Natural killer cell (primary cell): Measurements from ENCODE around the gene SOX13. TPM values are rescaled to one million over a fixed set of nuclear protein-coding genes. Genes with fewer than 3 reads are reported as not detected.
A peak's percentile ranks its signal among the peaks of the same experiment; 100 is the strongest.
"Not testable (repeated sequence)": the region's sequence is repeated elsewhere in the genome, so short reads cannot be mapped to it uniquely, and the experiment has no call there.

Experiments
- ATAC-seq, 3 donors: fragments of 150-1000 bp in 2 of 3; fragments of 200-7000 bp in 1 of 3; cut with Tn5 transposase; 1 replicate in 1 of 3; 2 replicates in 2 of 3; pipeline ENCODE4 v1.10.0; 2021; ENCODE audit warnings: mild to moderate bottlenecking in 2 of 3, moderate library complexity in 2 of 3
- DNase-seq, 2 donors: peaks; one replicate each; pipeline versions ENCODE4 v3.0.0 to v3.0.0-alpha.2; 2013 to 2021; ENCODE audit warnings: mixed read lengths in 1 of 2
- H3K27ac ChIP-seq: one replicate; pipeline ENCODE4 v1.5.1; 2013; ENCODE audit warnings: mild to moderate bottlenecking, low read length
- H3K27me3 ChIP-seq: one replicate; pipeline ENCODE4 v1.6.1; 2013; ENCODE audit warnings: low read length; ENCODE audit not compliant: control insufficient read depth, insufficient read depth
- H3K36me3 ChIP-seq: one replicate; pipeline ENCODE4 v1.6.1; 2013; ENCODE audit warnings: low read length; ENCODE audit not compliant: control insufficient read depth, insufficient read depth
- H3K4me1 ChIP-seq: one replicate; pipeline ENCODE4 v1.6.1; 2013; ENCODE audit warnings: low read length; ENCODE audit not compliant: control insufficient read depth, insufficient read depth
- H3K4me3 ChIP-seq: one replicate; pipeline ENCODE4 v1.5.1; 2013; ENCODE audit warnings: low read length
- H3K9me3 ChIP-seq: one replicate; pipeline ENCODE4 v1.6.1; 2013; ENCODE audit warnings: low read length; ENCODE audit not compliant: control insufficient read depth, insufficient read depth
- H3K27ac Mint-ChIP-seq, 2 donors: one replicate each; pipeline ENCODE4 v1.8.0; 2022; ENCODE audit warnings: mild to moderate bottlenecking in 2 of 2, mixed read lengths in 2 of 2, moderate library complexity in 1 of 2
- H3K27me3 Mint-ChIP-seq, 2 donors: one replicate each; pipeline ENCODE4 v1.8.0; 2022; ENCODE audit warnings: low read depth in 2 of 2, mixed read lengths in 2 of 2
- H3K36me3 Mint-ChIP-seq: one replicate; pipeline ENCODE4 v1.8.0; 2022; ENCODE audit warnings: mixed read lengths
- H3K4me1 Mint-ChIP-seq, 2 donors: one replicate each; pipeline ENCODE4 v1.8.0; 2022; ENCODE audit warnings: mixed read lengths in 2 of 2
- H3K4me3 Mint-ChIP-seq: one replicate; pipeline ENCODE4 v1.8.0; 2022; ENCODE audit warnings: mild to moderate bottlenecking, moderate library complexity, mixed read lengths
- H3K9me3 Mint-ChIP-seq, 2 donors: one replicate each; pipeline ENCODE4 v1.8.0; 2022; ENCODE audit warnings: mixed read lengths in 2 of 2
- CTCF ChIP-seq: fragments of 200-600 bp; IDR thresholded peaks from one replicate; pipeline ENCODE4 v1.8.0; 2022; ENCODE audit warnings: antibody characterized with exemption
- WGBS: methylation state at CpG from one replicate; pipeline ENCODE4 v1.1.7; 2013; ENCODE audit warnings: missing lambda C conversion rate; ENCODE audit not compliant: insufficient coverage; 5-methylcytosine and 5-hydroxymethylcytosine counted together
- intact Hi-C: fragments of 100-400 bp; cut with micrococcal nuclease; formaldehyde crosslinking; loops from one replicate; pipeline ENCODE4 v1.14.2; 2022
- total RNA-seq, 4 donors: library from RNA; stranded (reverse); fragments of 120-200 nt in 1 of 4; gene quantifications; one replicate each; pipeline versions ENCODE4 v1.2.3 to v1.2.4, GENCODE V29; 2013 to 2022

The SOX13 gene
- total RNA-seq, 3 donors from 2014 or later (not counting 1 experiment from before 2014, with no cell fraction given): 27.3 to 44.7 (median 41.4) TPM

GRCh38 chr1:204088596-204088995 lies 15.7 kb downstream of the SOX13 start:
- Mint-ChIP-seq H3K27ac (peak overlapping the region; percentile 59 to 70), H3K4me3 (no peak overlapping the region), H3K4me1 (peaks cover 54 to 62% of the 10 kb centered on the region in 2 donors), H3K27me3 (no peaks in the 10 kb centered on the region), H3K9me3 (no peaks in the 10 kb centered on the region), H3K36me3 (no peaks in the 10 kb centered on the region)
- Histone ChIP-seq H3K27me3 (no peaks in the 10 kb centered on the region), H3K9me3 (no peaks in the 10 kb centered on the region), H3K27ac (no peak overlapping the region), H3K4me3 (no peak overlapping the region), H3K36me3 (no peaks in the 10 kb centered on the region), H3K4me1 (peaks cover 47% of the 10 kb centered on the region)
- intact Hi-C loops: no loop called here
- no peak for DNase-seq
- no peak for TF ChIP-seq CTCF
- WGBS: 77% methylated on average over 7 of the region's 8 CpGs
- no peak for ATAC-seq

DNA sequence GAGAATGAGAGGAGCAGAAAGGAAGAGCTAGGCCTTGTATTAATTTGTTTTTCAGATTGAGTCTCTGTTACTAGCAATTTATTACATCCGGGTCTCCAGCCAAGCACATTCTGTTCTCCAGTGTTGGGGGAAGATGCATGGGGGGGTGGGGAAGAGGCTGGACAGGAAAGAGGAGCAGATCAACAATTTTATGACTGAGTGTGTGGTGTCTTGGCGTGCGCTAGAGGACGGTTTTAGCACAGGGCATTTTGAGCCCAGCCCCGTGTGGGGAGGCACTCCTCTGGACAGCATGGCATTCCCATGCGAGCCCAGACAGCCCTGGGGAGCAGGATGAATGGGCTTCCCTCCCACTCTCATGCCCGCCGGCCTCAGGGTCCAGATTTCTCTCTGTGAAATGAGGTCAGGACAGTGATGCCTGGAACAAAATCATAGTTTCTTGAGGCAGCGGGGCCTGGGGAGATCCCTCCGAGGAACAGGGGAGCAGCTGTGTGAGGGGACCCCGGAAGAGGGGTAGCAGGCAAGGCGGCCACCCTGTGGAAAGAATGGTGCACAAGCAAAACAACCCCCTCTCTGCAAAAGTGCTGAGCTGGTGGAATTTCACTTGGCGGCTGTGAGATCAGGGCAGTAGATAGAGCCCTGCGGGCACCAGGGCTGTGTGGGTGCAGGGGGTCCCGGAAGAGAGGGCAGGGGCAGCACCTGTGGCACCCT lies 16.3 kb downstream of the SOX13 start:
- H3K27ac ChIP-seq: no peak overlapping the region
- H3K36me3 Mint-ChIP-seq: no peaks in the 10 kb centered on the region
- H3K4me3 Mint-ChIP-seq: no peak overlapping the region
- no peak for ATAC-seq
- WGBS: 88% methylated on average over 15 of the region's 15 CpGs
- H3K36me3 ChIP-seq: no peaks in the 10 kb centered on the region
- DNase-seq: no peak
- TF ChIP-seq CTCF: no peak
- H3K27me3 ChIP-seq: no peaks in the 10 kb centered on the region
- H3K4me1 Mint-ChIP-seq: peaks cover 57 to 62% of the 10 kb centered on the region in 2 donors
- H3K9me3 Mint-ChIP-seq: no peaks in the 10 kb centered on the region
- H3K9me3 ChIP-seq: no peaks in the 10 kb centered on the region
- no peak overlapping the region for H3K4me3 ChIP-seq
- no peaks in the 10 kb centered on the region for H3K27me3 Mint-ChIP-seq
- peaks cover 46% of the 10 kb centered on the region for H3K4me1 ChIP-seq
- H3K27ac Mint-ChIP-seq: peak overlapping the region; percentile 59 to 70
- intact Hi-C loops: no loop called here

DNA sequence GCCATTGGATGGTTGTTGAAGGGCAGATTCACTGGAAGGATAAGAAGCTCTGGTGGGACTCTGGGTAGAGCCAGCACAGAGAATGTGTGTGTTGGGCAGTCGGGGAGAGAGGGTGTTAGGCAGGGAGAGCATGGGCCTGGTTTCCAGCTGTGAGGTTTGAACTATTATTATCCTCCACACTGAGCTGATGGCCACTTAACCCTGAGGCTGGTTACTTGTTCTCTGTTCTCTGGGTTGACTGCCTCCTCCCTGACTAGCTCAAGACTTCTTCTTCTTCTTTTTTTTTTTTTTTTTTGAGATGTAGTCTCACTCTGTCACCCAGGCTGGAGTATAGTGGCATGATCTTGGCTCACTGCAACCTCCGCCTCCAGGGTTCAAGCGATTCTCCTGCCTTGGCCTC lies 17.2 kb downstream of the SOX13 start:
- DNase-seq, H3K4me3 ChIP-seq, H3K4me3 Mint-ChIP-seq, H3K27ac Mint-ChIP-seq, H3K9me3 Mint-ChIP-seq, H3K36me3 ChIP-seq, H3K27ac ChIP-seq, H3K36me3 Mint-ChIP-seq, intact Hi-C loops, ATAC-seq, H3K9me3 ChIP-seq, H3K27me3 Mint-ChIP-seq, H3K27me3 ChIP-seq: not testable (repeated sequence)
- peaks cover 50 to 58% of the 10 kb centered on the region in 2 donors for H3K4me1 Mint-ChIP-seq
- WGBS: 93% methylated on average over 3 of the region's 3 CpGs
- peaks cover 39% of the 10 kb centered on the region for H3K4me1 ChIP-seq

DNA sequence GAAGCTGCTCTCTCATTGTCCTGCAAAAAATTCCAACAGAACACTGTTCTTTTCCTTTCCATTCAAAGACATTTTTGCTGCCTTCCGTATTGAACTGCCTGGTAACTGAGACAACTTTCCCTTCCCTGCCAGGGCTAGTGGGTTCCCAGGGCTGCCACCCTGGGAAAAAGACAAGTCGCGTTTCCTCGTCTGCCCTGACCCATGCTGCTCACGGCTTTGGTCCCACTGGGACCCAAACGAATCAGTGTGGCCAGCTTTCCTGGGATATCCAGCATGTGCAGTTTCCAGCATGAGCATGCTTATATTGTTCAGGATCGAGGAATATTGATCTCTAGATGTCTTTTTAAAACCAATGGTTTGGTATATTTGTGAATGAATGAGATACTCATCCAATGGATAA lies 18.2 kb downstream of the SOX13 start:
- Histone ChIP-seq H3K4me3 (no peak overlapping the region), H3K36me3 (no peaks in the 10 kb centered on the region), H3K27me3 (no peaks in the 10 kb centered on the region), H3K4me1 (peaks cover 36% of the 10 kb centered on the region), H3K9me3 (no peaks in the 10 kb centered on the region), H3K27ac (no peak overlapping the region)
- intact Hi-C loops: no loop called here
- H3K4me1 Mint-ChIP-seq: peaks cover 43 to 55% of the 10 kb centered on the region in 2 donors
- ATAC-seq (no peak), DNase-seq (no peak)
- no peaks in the 10 kb centered on the region for H3K36me3 Mint-ChIP-seq
- H3K27ac Mint-ChIP-seq: peak overlapping the region in 1 of 2 donors; percentile 3
- TF ChIP-seq CTCF: no peak
- WGBS: 93% methylated on average over 7 of the region's 7 CpGs
- no peaks in the 10 kb centered on the region for H3K27me3 Mint-ChIP-seq
- H3K9me3 Mint-ChIP-seq: no peaks in the 10 kb centered on the region
- no peak overlapping the region for H3K4me3 Mint-ChIP-seq
